Astrocyte (in vitro differentiated cells and primary cell): ENCODE results near the gene PARP4. TPM values are rescaled to one million over a fixed set of nuclear protein-coding genes. Genes with fewer than 3 reads are reported as not detected.

Experiments
- DNase-seq: peaks from one replicate; pipeline ENCODE4 v3.0.0-alpha.2; 2010; ENCODE audit warnings: low read depth
- FAIRE-seq: peaks from 2 replicates; lab custom pipeline; 2011; peaks lifted over from hg19 to GRCh38; lab: Jason Lieb, UNC
- H2AFZ ChIP-seq: 2 replicates; pipeline ENCODE4 v1.6.0; 2012; ENCODE audit warnings: low read depth, low read length, inconsistent platforms
- H3K27ac ChIP-seq: 2 replicates; pipeline ENCODE4 v1.5.1; 2011; ENCODE audit warnings: low read depth, low read length, inconsistent platforms
- H3K27me3 ChIP-seq: 2 replicates; pipeline ENCODE4 v1.6.0; 2011; ENCODE audit warnings: low read length, inconsistent platforms; ENCODE audit not compliant: insufficient read depth
- H3K36me3 ChIP-seq: 2 replicates; pipeline ENCODE4 v1.5.1; 2011; ENCODE audit warnings: low read length, inconsistent platforms; ENCODE audit not compliant: insufficient read depth
- H3K4me1 ChIP-seq: 2 replicates; pipeline ENCODE4 v1.5.1; 2011; ENCODE audit warnings: low read length, inconsistent platforms; ENCODE audit not compliant: insufficient read depth
- H3K4me2 ChIP-seq: 2 replicates; pipeline ENCODE4 v1.6.0; 2012; ENCODE audit warnings: low read length, inconsistent platforms
- H3K4me3 ChIP-seq: 2 replicates; pipeline ENCODE4 v1.5.1; 2011; ENCODE audit warnings: low read depth, mild to moderate bottlenecking, low read length, inconsistent platforms; ENCODE audit not compliant: insufficient read depth
- H3K79me2 ChIP-seq: 2 replicates; pipeline ENCODE4 v1.6.0; 2012; ENCODE audit warnings: mild to moderate bottlenecking, low read length, inconsistent platforms; ENCODE audit not compliant: insufficient read depth
- H3K9ac ChIP-seq: 2 replicates; pipeline ENCODE4 v1.6.0; 2012; ENCODE audit warnings: mild to moderate bottlenecking, low read length, inconsistent platforms
- H3K9me3 ChIP-seq: 2 replicates; pipeline ENCODE4 v1.5.1; 2012; ENCODE audit warnings: low read depth, mild to moderate bottlenecking, low read length, inconsistent platforms; ENCODE audit not compliant: insufficient read depth
- H4K20me1 ChIP-seq: 2 replicates; pipeline ENCODE4 v1.6.0; 2012; ENCODE audit warnings: low read length, inconsistent platforms; ENCODE audit not compliant: insufficient read depth
- H3K27ac Mint-ChIP-seq: one replicate; pipeline ENCODE4 v1.8.0; 2021; ENCODE audit warnings: mild to moderate bottlenecking, mixed read lengths; ENCODE audit not compliant: unreplicated experiment
- H3K27me3 Mint-ChIP-seq: one replicate; pipeline ENCODE4 v1.8.0; 2021; ENCODE audit warnings: low read depth, mixed read lengths; ENCODE audit not compliant: unreplicated experiment
- H3K36me3 Mint-ChIP-seq: one replicate; pipeline ENCODE4 v1.8.0; 2021; ENCODE audit warnings: low read depth, mixed read lengths; ENCODE audit not compliant: unreplicated experiment
- H3K4me1 Mint-ChIP-seq: one replicate; pipeline ENCODE4 v1.8.0; 2021; ENCODE audit warnings: low read depth, mixed read lengths; ENCODE audit not compliant: unreplicated experiment
- H3K4me3 Mint-ChIP-seq: one replicate; pipeline ENCODE4 v1.8.0; 2021; ENCODE audit warnings: mild to moderate bottlenecking, moderate library complexity, mixed read lengths; ENCODE audit not compliant: unreplicated experiment
- H3K9me3 Mint-ChIP-seq: one replicate; pipeline ENCODE4 v1.8.0; 2021; ENCODE audit warnings: mild to moderate bottlenecking, mixed read lengths; ENCODE audit not compliant: unreplicated experiment
- EZH2 ChIP-seq: IDR thresholded peaks from 2 replicates; pipeline ENCODE4 v1.6.1; 2012; ENCODE audit warnings: mild to moderate bottlenecking, low read length, inconsistent platforms; ENCODE audit not compliant: insufficient read depth
- total RNA-seq: library from RNA; stranded (reverse); gene quantifications from 2 replicates; pipeline ENCODE4 v1.2.1, GENCODE V29; 2021
- TF ChIP-seq, protein P1 (sequence below): IDR thresholded peaks from 2 replicates; pipeline ENCODE4 v1.5.1; 2011; ENCODE audit warnings: low read depth, mild to moderate bottlenecking, inconsistent platforms, low read length, moderate library complexity; ENCODE audit not compliant: insufficient read depth

Gene PARP4
- total RNA-seq, 1 donor from 2014 or later = 59.1 TPM

DNA sequence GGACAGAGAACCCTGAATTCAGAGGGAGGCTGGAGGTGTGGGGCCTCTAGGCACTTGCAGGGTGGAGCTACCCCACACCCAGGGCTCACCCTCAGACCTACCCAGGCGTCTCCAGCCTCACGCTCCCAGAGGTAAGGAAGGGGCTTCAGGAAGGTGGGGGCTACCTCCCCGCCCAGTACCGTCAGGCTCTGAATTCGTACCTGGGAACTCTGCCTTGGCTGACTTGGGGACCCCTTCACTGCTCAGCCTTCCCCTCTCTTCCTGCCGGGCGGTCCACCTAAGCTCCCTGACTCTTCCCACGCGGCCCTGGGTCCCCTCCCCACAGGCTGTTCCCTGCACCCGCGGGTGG, 28.5 kb upstream of the PARP4 start:
- DNase-seq (no peak), FAIRE-seq (no peak)
- Histone ChIP-seq H2AFZ (peak overlapping the region; percentile 80), H3K9me3 (no peaks in the 10 kb centered on the region), H3K9ac (no peak overlapping the region), H3K4me1 (peaks cover 2% of the 10 kb centered on the region), H4K20me1 (no peaks in the 10 kb centered on the region), H3K27me3 (peaks cover 9% of the 10 kb centered on the region), H3K4me2 (peak overlapping the region; percentile 85), H3K36me3 (no peaks in the 10 kb centered on the region), H3K79me2 (no peaks in the 10 kb centered on the region), H3K4me3 (peak overlapping the region; percentile 54), H3K27ac (no peak overlapping the region)
- Mint-ChIP-seq H3K27ac (no peak overlapping the region), H3K36me3 (no peaks in the 10 kb centered on the region), H3K9me3 (no peaks in the 10 kb centered on the region), H3K27me3 (peaks cover 33% of the 10 kb centered on the region), H3K4me1 (no peaks in the 10 kb centered on the region), H3K4me3 (peak overlapping the region; percentile 14)
- TF ChIP-seq, protein P1, sequence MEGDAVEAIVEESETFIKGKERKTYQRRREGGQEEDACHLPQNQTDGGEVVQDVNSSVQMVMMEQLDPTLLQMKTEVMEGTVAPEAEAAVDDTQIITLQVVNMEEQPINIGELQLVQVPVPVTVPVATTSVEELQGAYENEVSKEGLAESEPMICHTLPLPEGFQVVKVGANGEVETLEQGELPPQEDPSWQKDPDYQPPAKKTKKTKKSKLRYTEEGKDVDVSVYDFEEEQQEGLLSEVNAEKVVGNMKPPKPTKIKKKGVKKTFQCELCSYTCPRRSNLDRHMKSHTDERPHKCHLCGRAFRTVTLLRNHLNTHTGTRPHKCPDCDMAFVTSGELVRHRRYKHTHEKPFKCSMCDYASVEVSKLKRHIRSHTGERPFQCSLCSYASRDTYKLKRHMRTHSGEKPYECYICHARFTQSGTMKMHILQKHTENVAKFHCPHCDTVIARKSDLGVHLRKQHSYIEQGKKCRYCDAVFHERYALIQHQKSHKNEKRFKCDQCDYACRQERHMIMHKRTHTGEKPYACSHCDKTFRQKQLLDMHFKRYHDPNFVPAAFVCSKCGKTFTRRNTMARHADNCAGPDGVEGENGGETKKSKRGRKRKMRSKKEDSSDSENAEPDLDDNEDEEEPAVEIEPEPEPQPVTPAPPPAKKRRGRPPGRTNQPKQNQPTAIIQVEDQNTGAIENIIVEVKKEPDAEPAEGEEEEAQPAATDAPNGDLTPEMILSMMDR = no peak
- no peak for TF ChIP-seq EZH2

GRCh38 chr13:24540236-24541126, 27.9 kb upstream of the PARP4 start:
- Histone ChIP-seq H3K9ac (no peak overlapping the region), H3K4me3 (no peak overlapping the region), H3K27me3 (peaks cover 9% of the 10 kb centered on the region), H3K79me2 (no peaks in the 10 kb centered on the region), H3K27ac (no peak overlapping the region), H3K4me1 (peaks cover 2% of the 10 kb centered on the region), H3K36me3 (no peaks in the 10 kb centered on the region), H3K9me3 (no peaks in the 10 kb centered on the region), H3K4me2 (no peak overlapping the region), H4K20me1 (no peaks in the 10 kb centered on the region), H2AFZ (no peak overlapping the region)
- H3K27me3 Mint-ChIP-seq = peaks cover 36% of the 10 kb centered on the region
- no peak overlapping the region for H3K4me3 Mint-ChIP-seq
- no peaks in the 10 kb centered on the region for H3K4me1 Mint-ChIP-seq
- H3K27ac Mint-ChIP-seq = no peak overlapping the region
- no peaks in the 10 kb centered on the region for H3K36me3 Mint-ChIP-seq
- FAIRE-seq (no peak), DNase-seq (no peak)
- TF ChIP-seq EZH2 = no peak
- TF ChIP-seq, protein P1 = no peak
- no peaks in the 10 kb centered on the region for H3K9me3 Mint-ChIP-seq
